HepG2 (cell line): ENCODE measurements around the gene PEA15. TPM values are rescaled to one million over a fixed set of nuclear protein-coding genes. Genes with fewer than 3 reads are reported as not detected.

Experiments used
- HNF4A ChIP-seq: sonication (generic); formaldehyde crosslinking; IDR thresholded peaks from 2 replicates; pipeline ENCODE4 v1.4.0; 2020; ENCODE audit warnings: missing genetic modification reagents
- MBD4 ChIP-seq: IDR thresholded peaks from 2 replicates; pipeline ENCODE4 v1.6.1; 2012; ENCODE audit warnings: low read length, inconsistent platforms, borderline replicate concordance
- NCOA2 ChIP-seq: sonication (generic); formaldehyde crosslinking; IDR thresholded peaks from 2 replicates; pipeline ENCODE4 v1.8.0; 2022; ENCODE audit warnings: inconsistent platforms
- PHF20 ChIP-seq: sonication (generic); formaldehyde crosslinking; IDR thresholded peaks from 2 replicates; pipeline ENCODE4 v1.5.0; 2020; ENCODE audit warnings: mild to moderate bottlenecking, missing genetic modification reagents
- RAD21 ChIP-seq: fragments of 450-650 bp; formaldehyde crosslinking; IDR thresholded peaks from 2 replicates; pipeline ENCODE4 v1.5.0; 2020; ENCODE audit warnings: mild to moderate bottlenecking
- STAG1 ChIP-seq: sonication (generic); formaldehyde crosslinking; IDR thresholded peaks from 2 replicates; pipeline ENCODE4 v1.4.0; 2020; ENCODE audit warnings: missing genetic modification reagents
- ZFX ChIP-seq: sonication (generic); formaldehyde crosslinking; IDR thresholded peaks from 2 replicates; pipeline ENCODE4 v1.4.0; 2020; ENCODE audit warnings: mild to moderate bottlenecking, low read depth, missing genetic modification reagents, moderate library complexity
- ZNF281 ChIP-seq: sonication (generic); formaldehyde crosslinking; IDR thresholded peaks from 2 replicates; pipeline ENCODE4 v1.4.0; 2020; ENCODE audit warnings: missing genetic modification reagents, borderline replicate concordance
- ZNF503 ChIP-seq: sonication (generic); formaldehyde crosslinking; IDR thresholded peaks from 2 replicates; pipeline ENCODE4 v1.4.0; 2020; ENCODE audit warnings: missing genetic modification reagents
- ZNF878 ChIP-seq: sonication (generic); formaldehyde crosslinking; IDR thresholded peaks from 2 replicates; pipeline ENCODE4 v1.8.1; 2023; ENCODE audit warnings: mild to moderate bottlenecking, missing genetic modification reagents, moderate library complexity
- polyA plus RNA-seq, 8 experiments: library from polyadenylated mRNA; depleted of rRNA in 3 of 8; stranded (reverse) in 7 of 8; unstranded in 1 of 8; fragments of >200 nt; fragmentation: Illumina TruSeq in 4 of 8; extraction: Trizol in 4 of 8; gene quantifications; 2 replicates each; pipeline versions ENCODE4 v1.2.1 to v1.2.3, GENCODE V29; 2011 to 2016; ENCODE audit warnings: low read depth in 4 of 8, missing spikeins in 1 of 8, mixed read lengths in 1 of 8; ENCODE audit not compliant: insufficient read depth in 1 of 8
- total RNA-seq, 5 experiments: library from RNA; depleted of rRNA; stranded (reverse); fragments of >200 nt; fragmentation: Illumina TruSeq; extraction: Trizol; gene quantifications; 2 replicates each; pipeline ENCODE4 v1.2.3, GENCODE V29; 2016; ENCODE audit warnings: low read depth in 1 of 5
- TF ChIP-seq, protein P1 (sequence below): sonication (generic); formaldehyde crosslinking; IDR thresholded peaks from 2 replicates; pipeline ENCODE4 v1.4.0; 2020; ENCODE audit warnings: missing genetic modification reagents
- TF ChIP-seq, protein P2 (sequence below): IDR thresholded peaks from 2 replicates; pipeline ENCODE4 v1.6.1; 2012; ENCODE audit warnings: low read depth, low read length, improper control_type of control experiment
- TF ChIP-seq, protein P3 (sequence below): sonication (generic); formaldehyde crosslinking; IDR thresholded peaks from 2 replicates; pipeline ENCODE4 v1.4.0; 2020; ENCODE audit warnings: missing genetic modification reagents, borderline replicate concordance
- TF ChIP-seq, protein P4 (sequence below): sonication (generic); formaldehyde crosslinking; IDR thresholded peaks from 2 replicates; pipeline ENCODE4 v1.5.1; 2020; ENCODE audit warnings: mild to moderate bottlenecking, missing genetic modification reagents, moderate library complexity

PEA15 gene
- total and polyA plus RNA-seq, 2 of the 13 experiments (the other 11 are each of a cell fraction or from before 2014, with no cell fraction given): 12.1 to 35.2 TPM

- TF ChIP-seq MBD4: no peak
- peak; percentile 99 for TF ChIP-seq ZNF281 (CRISPR knock-in tag)
- TF ChIP-seq ZNF878: no peak
- TF ChIP-seq, protein P1, sequence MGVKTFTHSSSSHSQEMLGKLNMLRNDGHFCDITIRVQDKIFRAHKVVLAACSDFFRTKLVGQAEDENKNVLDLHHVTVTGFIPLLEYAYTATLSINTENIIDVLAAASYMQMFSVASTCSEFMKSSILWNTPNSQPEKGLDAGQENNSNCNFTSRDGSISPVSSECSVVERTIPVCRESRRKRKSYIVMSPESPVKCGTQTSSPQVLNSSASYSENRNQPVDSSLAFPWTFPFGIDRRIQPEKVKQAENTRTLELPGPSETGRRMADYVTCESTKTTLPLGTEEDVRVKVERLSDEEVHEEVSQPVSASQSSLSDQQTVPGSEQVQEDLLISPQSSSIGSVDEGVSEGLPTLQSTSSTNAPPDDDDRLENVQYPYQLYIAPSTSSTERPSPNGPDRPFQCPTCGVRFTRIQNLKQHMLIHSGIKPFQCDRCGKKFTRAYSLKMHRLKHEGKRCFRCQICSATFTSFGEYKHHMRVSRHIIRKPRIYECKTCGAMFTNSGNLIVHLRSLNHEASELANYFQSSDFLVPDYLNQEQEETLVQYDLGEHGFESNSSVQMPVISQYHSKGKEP (CRISPR knock-in tag): no peak
- TF ChIP-seq, protein P2, sequence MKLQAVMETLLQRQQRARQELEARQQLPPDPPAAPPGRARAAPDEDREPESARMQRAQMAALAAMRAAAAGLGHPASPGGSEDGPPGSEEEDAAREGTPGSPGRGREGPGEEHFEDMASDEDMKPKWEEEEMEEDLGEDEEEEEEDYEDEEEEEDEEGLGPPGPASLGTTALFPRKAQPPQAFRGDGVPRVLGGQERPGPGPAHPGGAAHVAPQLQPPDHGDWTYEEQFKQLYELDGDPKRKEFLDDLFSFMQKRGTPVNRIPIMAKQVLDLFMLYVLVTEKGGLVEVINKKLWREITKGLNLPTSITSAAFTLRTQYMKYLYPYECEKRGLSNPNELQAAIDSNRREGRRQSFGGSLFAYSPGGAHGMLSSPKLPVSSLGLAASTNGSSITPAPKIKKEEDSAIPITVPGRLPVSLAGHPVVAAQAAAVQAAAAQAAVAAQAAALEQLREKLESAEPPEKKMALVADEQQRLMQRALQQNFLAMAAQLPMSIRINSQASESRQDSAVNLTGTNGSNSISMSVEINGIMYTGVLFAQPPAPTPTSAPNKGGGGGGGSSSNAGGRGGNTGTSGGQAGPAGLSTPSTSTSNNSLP: peak; percentile 52; the same call in 1 of the 2 replicates
- peak; percentile 84 for TF ChIP-seq STAG1 (CRISPR knock-in tag)
- peak; percentile 81 for TF ChIP-seq HNF4A (CRISPR knock-in tag)
- TF ChIP-seq PHF20 (CRISPR knock-in tag): no peak
- TF ChIP-seq, protein P3, sequence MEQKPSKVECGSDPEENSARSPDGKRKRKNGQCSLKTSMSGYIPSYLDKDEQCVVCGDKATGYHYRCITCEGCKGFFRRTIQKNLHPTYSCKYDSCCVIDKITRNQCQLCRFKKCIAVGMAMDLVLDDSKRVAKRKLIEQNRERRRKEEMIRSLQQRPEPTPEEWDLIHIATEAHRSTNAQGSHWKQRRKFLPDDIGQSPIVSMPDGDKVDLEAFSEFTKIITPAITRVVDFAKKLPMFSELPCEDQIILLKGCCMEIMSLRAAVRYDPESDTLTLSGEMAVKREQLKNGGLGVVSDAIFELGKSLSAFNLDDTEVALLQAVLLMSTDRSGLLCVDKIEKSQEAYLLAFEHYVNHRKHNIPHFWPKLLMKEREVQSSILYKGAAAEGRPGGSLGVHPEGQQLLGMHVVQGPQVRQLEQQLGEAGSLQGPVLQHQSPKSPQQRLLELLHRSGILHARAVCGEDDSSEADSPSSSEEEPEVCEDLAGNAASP (CRISPR knock-in tag): no peak; the same call in 1 of the 2 replicates
- peak; percentile 95 for TF ChIP-seq RAD21 (CRISPR knock-in tag)
- TF ChIP-seq, protein P4, sequence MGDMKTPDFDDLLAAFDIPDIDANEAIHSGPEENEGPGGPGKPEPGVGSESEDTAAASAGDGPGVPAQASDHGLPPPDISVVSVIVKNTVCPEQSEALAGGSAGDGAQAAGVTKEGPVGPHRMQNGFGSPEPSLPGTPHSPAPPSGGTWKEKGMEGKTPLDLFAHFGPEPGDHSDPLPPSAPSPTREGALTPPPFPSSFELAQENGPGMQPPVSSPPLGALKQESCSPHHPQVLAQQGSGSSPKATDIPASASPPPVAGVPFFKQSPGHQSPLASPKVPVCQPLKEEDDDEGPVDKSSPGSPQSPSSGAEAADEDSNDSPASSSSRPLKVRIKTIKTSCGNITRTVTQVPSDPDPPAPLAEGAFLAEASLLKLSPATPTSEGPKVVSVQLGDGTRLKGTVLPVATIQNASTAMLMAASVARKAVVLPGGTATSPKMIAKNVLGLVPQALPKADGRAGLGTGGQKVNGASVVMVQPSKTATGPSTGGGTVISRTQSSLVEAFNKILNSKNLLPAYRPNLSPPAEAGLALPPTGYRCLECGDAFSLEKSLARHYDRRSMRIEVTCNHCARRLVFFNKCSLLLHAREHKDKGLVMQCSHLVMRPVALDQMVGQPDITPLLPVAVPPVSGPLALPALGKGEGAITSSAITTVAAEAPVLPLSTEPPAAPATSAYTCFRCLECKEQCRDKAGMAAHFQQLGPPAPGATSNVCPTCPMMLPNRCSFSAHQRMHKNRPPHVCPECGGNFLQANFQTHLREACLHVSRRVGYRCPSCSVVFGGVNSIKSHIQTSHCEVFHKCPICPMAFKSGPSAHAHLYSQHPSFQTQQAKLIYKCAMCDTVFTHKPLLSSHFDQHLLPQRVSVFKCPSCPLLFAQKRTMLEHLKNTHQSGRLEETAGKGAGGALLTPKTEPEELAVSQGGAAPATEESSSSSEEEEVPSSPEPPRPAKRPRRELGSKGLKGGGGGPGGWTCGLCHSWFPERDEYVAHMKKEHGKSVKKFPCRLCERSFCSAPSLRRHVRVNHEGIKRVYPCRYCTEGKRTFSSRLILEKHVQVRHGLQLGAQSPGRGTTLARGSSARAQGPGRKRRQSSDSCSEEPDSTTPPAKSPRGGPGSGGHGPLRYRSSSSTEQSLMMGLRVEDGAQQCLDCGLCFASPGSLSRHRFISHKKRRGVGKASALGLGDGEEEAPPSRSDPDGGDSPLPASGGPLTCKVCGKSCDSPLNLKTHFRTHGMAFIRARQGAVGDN (CRISPR knock-in tag): peak; percentile 77
- TF ChIP-seq ZNF503 (CRISPR knock-in tag): no peak
- TF ChIP-seq ZFX (CRISPR knock-in tag): peak; percentile 57
- no peak for TF ChIP-seq NCOA2 (CRISPR knock-in tag)
Measured at GRCh38 chr1:160193091-160193819, 11.9 kb upstream of the PEA15 start (continued).
